Mucosa of descending colon (tissue), 3 donors: ENCODE data around the gene DLGAP4. TPM values are rescaled to one million over a fixed set of nuclear protein-coding genes. Genes with fewer than 3 reads are reported as not detected.

Experiments used
- ATAC-seq: fragments of 200-7000 bp; cut with Tn5 transposase; one replicate; pipeline ENCODE4 v1.9.1; 2020; ENCODE audit warnings: mild to moderate bottlenecking, moderate library complexity
- DNase-seq, 3 donors: peaks; one replicate each; pipeline ENCODE4 v3.0.0-alpha.2; 2020
- H3K36me3 ChIP-seq: fragments of 200-600 bp; one replicate; pipeline ENCODE4 v1.8.0; 2021; ENCODE audit warnings: low read depth, mild to moderate bottlenecking
- H3K4me1 ChIP-seq: fragments of 200-600 bp; one replicate; pipeline ENCODE4 v1.8.0; 2021; ENCODE audit warnings: low read depth, mild to moderate bottlenecking
- H3K4me3 ChIP-seq: fragments of 200-600 bp; one replicate; pipeline ENCODE4 v1.8.0; 2021; ENCODE audit warnings: mild to moderate bottlenecking
- H3K9me3 ChIP-seq: fragments of 200-600 bp; one replicate; pipeline ENCODE4 v1.8.0; 2021; ENCODE audit warnings: mild to moderate bottlenecking
- intact Hi-C, 2 donors: fragments of 100-400 bp; cut with DNase I in 1 of 2; cut with micrococcal nuclease in 1 of 2; formaldehyde crosslinking; loops; one replicate each; pipeline versions ENCODE4 v1.11.0 to v1.11.1; 2022; cut with DNase I, micrococcal nuclease
- total RNA-seq, 3 donors: library from RNA; stranded (reverse); fragmentation: NEBNext Ultra II Directional in 2 of 3; extraction: Animal tissue kit (Norgen Biotek cat#: 25700) in 2 of 3; gene quantifications; one replicate each; pipeline versions ENCODE4 v1.2.1 to v1.2.4, GENCODE V29; 2021 to 2023
- TF ChIP-seq, protein P1 (sequence below): fragments of 200-600 bp; IDR thresholded peaks from one replicate; pipeline ENCODE4 v1.8.0; 2022; ENCODE audit warnings: antibody characterized with exemption, mild to moderate bottlenecking
- donor health status: DM: no; HTN: no; CAD: no; lungs with moderate emphysema.
- donor health status: DM: no; HTN: no; CAD: no.
- donor health status: DM: no; HTN: yes; CAD: no.

The DLGAP4 gene
- total RNA-seq, 3 donors from 2014 or later, result 40.0 to 66.3 (median 43.5) TPM

DNA sequence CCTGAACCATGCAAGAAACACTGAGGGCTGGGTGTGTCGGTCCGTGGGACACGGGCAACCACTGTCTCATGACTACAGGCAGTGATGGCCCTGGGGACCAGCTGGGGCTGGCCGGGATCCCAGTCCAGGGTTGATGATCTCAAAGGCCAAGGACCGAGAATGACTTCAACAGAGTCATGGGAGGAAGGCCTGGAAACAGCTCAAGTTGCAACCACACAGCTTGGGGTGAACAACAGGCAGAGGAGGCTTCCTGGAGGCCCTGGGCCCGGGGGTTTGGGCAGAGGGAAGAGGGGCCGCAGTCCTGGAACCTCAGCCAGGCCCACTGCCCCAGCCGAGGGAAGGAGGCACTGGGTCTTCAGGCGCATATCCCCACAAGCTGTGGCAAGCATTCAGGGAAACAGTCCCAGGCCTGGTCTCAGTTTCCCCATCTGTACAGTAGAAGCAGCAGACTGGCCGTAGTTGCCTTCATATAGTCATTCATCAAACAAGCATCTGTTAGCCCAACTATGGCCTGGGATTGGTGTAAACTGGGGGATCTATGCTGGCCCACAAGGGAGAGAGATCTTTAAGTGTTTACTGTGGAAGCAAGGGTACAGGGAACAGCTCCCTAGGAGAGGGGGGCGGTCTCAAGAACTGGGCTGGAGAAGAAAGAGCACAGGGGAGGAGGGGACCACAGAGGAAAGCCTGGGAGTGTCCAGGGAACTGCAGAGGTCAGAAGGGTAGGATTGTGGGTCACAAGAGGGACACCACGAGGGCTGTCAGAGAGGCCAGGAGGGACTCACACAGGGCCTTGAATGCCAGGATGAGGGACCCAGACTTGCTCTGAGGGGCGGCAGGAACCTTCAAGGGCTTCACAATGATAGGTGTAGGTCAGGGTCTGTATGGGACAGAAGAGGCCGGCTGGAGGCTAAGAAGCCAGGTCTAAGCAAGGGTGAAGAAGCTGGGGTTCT, 237.3 kb downstream of the DLGAP4 start:
- ATAC-seq, result peak; percentile 46
- intact Hi-C loops, result loop anchor here in 1 of 2 donors (10.0 kb wide), 1 partner anchor 79 kb away; no protein-coding TSS in a partner anchor
- no peaks in the 10 kb centered on the region for H3K9me3 ChIP-seq
- H3K4me3 ChIP-seq, result no peak overlapping the region
- H3K36me3 ChIP-seq, result no peaks in the 10 kb centered on the region
- no peaks in the 10 kb centered on the region for H3K4me1 ChIP-seq
- TF ChIP-seq, protein P1, sequence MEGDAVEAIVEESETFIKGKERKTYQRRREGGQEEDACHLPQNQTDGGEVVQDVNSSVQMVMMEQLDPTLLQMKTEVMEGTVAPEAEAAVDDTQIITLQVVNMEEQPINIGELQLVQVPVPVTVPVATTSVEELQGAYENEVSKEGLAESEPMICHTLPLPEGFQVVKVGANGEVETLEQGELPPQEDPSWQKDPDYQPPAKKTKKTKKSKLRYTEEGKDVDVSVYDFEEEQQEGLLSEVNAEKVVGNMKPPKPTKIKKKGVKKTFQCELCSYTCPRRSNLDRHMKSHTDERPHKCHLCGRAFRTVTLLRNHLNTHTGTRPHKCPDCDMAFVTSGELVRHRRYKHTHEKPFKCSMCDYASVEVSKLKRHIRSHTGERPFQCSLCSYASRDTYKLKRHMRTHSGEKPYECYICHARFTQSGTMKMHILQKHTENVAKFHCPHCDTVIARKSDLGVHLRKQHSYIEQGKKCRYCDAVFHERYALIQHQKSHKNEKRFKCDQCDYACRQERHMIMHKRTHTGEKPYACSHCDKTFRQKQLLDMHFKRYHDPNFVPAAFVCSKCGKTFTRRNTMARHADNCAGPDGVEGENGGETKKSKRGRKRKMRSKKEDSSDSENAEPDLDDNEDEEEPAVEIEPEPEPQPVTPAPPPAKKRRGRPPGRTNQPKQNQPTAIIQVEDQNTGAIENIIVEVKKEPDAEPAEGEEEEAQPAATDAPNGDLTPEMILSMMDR, result no peak
- peak; percentile 53 to 68 (median 62) for DNase-seq

DNA sequence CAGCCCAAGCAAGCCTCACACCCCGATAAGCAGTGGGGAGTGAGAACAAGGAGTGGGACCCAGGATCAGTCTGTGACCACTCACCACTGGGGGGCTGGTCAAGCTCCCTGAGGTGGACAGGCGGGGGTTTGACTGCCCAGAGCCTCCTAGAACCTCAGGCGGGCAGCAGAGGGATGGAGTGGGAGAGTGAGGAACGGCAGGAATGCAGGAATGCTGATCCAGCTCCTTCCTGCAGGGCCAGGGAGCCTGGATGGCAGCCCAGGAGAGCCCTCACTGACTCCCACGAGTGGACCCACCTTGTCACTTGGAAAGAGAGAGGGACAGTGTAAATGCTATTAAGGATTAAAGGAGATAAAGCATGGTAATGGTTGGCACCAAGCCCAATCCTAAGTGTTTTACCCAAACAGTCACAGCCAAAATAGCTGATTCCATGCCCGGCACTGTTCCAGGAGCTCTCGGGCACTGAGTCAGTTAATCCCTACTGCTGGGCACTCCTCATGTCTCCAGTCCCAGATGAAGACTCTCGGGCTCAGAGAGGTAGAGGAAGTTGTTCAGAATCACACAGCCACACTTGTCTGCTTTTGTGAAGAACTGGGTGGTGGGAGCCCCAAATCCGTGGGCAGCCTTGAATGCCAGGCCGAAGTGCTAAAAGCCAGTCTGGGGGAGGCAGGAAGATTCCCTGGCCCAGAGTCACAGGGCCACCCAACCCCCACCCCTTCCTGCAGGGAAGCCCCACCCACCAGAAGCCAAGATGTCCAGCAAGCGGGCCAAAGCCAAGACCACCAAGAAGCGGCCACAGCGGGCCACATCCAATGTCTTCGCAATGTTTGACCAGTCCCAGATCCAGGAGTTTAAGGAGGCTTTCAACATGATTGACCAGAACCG, 238.2 kb downstream of the DLGAP4 start:
- TF ChIP-seq, protein P1, result no peak
- no peaks in the 10 kb centered on the region for H3K9me3 ChIP-seq
- no peaks in the 10 kb centered on the region for H3K4me1 ChIP-seq
- ATAC-seq (no peak), DNase-seq (no peak)
- intact Hi-C loops, result loop anchor here in 1 of 2 donors (10.0 kb wide), 1 partner anchor 80 kb away; no protein-coding TSS in a partner anchor
- no peak overlapping the region for H3K4me3 ChIP-seq
- no peaks in the 10 kb centered on the region for H3K36me3 ChIP-seq

DNA sequence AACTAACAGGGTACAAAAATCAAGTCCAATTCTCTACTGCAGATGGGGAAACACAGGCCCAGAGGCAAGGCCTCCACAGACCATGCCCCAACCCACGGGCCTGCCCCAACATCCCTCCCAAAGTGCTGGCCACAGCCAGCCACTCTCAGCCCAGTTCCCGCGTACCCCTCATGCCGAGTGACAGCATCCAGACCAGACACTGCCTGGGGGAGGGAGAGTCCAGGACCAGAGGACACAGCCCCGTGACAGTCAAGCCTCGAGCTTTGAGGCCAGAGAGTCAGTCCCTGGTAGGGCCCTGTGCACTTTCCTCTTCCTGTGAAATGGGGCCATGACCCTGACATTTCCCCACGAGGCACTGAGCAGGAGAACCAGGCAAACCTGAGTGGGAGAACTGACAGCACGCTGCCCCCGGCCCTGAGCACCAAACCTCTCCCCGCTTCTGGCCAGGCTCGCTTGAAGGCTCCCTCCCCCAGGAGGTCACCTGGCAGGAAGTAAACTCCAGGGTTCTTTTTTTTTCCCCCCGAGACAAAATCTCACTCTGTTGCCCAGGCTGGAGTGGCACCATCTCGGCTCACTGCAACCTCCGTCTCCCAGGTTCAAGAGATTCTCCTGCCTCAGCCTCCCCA, 240.1 kb downstream of the DLGAP4 start:
- no peaks in the 10 kb centered on the region for H3K9me3 ChIP-seq
- ATAC-seq (no peak), DNase-seq (no peak)
- TF ChIP-seq, protein P1, result no peak
- H3K36me3 ChIP-seq, result no peaks in the 10 kb centered on the region
- no peaks in the 10 kb centered on the region for H3K4me1 ChIP-seq
- intact Hi-C loops, result loop anchor here in 1 of 2 donors (10.0 kb wide), 1 partner anchor 81 kb away; no protein-coding TSS in a partner anchor
- H3K4me3 ChIP-seq, result no peak overlapping the region

DNA sequence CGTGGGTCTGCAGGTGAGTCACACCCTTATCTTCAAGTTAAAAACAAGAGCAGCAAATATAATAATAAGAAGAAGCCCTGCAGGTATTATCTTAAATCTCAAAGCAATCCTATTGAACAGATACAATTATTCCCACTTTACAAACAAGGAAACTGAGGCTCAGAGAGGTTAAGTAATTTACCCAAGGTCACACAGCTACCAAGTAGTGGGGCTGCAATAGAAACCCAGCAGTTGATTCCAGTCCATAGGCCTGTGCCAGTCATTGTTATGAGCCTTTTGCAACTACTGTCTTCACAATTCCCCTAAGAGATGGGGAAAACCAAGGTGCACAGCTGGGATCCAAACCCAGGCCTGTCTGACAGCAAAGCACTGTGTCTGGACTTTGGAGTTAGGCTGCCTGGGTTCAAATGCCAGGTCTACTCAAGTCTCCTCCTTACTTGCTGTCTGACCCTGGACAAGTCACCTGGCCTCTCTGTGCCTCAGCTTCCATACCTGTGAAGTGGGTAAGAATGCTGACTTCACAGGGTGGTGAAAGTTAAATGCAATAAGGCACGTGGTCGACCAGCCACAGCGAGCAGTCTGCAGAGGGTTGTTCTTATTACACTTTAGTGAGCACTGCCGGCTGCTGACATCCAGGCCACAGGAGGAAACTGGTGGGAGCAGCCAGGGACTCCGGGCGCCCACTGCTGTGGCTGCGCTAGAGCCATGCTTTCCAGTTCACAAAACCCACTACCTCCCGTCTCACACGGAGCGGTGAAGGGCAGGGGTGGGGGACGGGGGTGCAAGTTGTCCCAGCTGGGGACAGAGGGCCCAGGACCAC, 241.3 kb downstream of the DLGAP4 start:
- ATAC-seq (no peak), DNase-seq (no peak)
- H3K36me3 ChIP-seq, result no peaks in the 10 kb centered on the region
- no peaks in the 10 kb centered on the region for H3K9me3 ChIP-seq
- TF ChIP-seq, protein P1, result no peak
- no peaks in the 10 kb centered on the region for H3K4me1 ChIP-seq
- intact Hi-C loops, result loop anchor here in 1 of 2 donors (10.0 kb wide), 1 partner anchor 83 kb away; no protein-coding TSS in a partner anchor
- H3K4me3 ChIP-seq, result no peak overlapping the region
